GM10266 (cell line): Measurements from ENCODE around the gene STK32C.

Experiments
- DNase-seq: peaks from one replicate; pipeline ENCODE4 v3.0.0; 2012; ENCODE audit errors: extremely low spot score
- CTCF ChIP-seq: IDR thresholded peaks from 2 replicates; pipeline ENCODE4 v1.5.1; 2012; ENCODE audit warnings: mild to moderate bottlenecking, low read depth; ENCODE audit not compliant: control insufficient read depth, insufficient read depth; ENCODE audit errors: missing control alignments

STK32C gene

GRCh38 chr10:132266594-132267161 lies 41.1 kb downstream of the STK32C start:
- no peak for DNase-seq
- TF ChIP-seq CTCF: no peak

DNA sequence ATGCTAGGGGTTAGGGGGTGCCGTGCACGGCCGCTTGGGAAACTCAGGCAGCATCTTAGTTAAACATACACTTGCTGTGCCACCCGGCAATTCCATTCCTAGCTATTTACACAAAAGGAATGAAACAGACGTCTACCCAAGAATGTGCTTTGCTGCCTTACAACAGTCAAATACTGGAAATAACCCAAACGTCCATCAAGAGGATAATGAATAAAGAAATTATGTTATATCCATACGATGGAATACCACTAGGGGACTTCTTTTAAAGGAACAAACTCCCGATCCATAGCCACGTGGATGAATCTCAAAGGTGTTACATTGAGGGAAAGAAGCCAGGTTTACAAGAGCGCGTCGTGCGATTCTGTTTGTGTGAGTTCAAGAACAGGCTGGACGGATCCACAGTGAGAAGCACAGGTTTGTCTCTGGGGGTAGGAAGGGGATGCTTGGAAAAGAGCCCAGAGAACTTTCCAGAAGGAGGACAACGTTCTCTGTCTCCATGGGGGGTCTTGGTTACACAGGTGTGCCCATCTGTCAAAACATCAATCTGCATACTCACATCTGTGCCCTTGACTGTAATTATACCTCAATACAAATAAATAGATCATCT lies 41.8 kb downstream of the STK32C start:
- TF ChIP-seq CTCF: no peak
- no peak for DNase-seq

DNA sequence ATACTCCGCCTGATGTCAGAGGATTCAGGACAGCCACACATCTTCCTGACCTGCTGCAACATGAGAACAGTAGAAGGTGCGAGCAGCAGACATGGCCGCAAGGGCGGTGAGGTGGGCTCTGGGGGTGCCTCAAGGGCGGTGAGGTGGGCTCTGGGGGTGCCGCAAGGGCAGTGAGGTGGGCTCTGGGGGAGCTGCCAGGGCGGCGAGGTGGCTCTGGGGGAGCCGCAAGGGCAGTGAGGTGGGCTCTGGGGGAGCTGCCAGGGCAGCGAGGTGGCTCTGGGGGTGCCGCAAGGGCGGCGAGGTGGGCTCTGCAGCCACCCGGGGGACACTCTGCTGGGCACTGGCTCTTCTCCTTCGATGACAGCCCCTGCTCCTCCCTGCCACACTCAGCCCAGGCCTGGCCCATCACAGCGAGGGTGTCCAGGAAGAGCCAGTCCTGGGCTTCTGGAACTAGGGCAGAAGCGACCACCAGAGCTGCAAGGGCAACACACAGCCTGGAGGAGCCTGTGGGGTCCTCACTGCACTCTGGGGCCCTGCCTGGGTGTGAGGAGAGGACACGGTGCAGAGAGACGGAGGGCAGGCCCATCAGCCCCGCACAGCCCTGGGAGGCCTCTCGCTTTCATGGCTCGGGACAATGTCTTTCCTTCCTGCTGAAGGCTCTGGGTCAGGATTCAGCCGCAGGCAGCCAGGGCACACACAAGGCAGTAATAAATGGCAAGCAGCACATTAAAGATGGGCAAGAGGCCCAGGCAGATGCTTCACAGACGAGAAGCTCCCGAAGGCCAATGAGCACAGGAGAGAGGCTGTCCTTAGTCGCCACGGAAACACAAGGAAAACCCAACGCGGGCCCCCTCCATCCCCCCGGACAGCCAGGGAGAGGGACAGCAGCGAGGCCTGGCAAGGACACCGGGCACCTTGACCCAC lies 42.5 kb downstream of the STK32C start:
- no peak for DNase-seq
- TF ChIP-seq CTCF: no peak

- no peak for TF ChIP-seq CTCF
Observed at GRCh38 chr10:132264306-132264950, 43.3 kb downstream of the STK32C start.

DNA sequence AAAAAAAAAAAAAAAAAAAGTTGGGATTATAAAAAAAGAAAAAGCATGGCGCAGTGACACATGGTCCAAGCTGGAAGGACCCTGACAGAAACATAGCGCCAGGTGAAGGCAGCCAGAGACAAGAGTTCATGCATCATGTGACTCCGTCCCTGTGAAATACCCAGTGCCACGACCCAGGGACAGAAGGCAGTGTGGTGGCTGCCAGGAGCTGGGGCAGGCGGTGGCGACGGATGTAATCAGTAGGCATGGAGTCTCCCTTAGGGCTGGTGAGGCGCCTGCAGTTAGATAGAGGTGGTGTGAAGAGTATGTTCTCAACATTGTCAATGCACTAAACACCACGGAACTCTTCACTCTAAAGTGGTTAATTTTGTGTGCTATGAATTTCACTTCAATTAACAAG lies 43.9 kb downstream of the STK32C start:
- no peak for DNase-seq
- no peak for TF ChIP-seq CTCF

More at GRCh38 chr10:132264306-132264950, 43.3 kb downstream of the STK32C start:
- no peak for DNase-seq

GRCh38 chr10:132259702-132260482 lies 47.9 kb downstream of the STK32C start:
- no peak for TF ChIP-seq CTCF
- DNase-seq: no peak
